T1000 (cell line): Measurements from ENCODE around the gene SS18.
A peak's percentile ranks its signal among the peaks of the same experiment; 100 is the strongest.
"Not testable (repeated sequence)": the region's sequence is repeated elsewhere in the genome, so short reads cannot be mapped to it uniquely, and the experiment has no call there.

Experiments used
- DNase-seq: peaks from one replicate; lab custom pipeline; 2025; ENCODE audit warnings: mixed read lengths; lab: John Stamatoyannopoulos, UW

SS18 gene, protein sequence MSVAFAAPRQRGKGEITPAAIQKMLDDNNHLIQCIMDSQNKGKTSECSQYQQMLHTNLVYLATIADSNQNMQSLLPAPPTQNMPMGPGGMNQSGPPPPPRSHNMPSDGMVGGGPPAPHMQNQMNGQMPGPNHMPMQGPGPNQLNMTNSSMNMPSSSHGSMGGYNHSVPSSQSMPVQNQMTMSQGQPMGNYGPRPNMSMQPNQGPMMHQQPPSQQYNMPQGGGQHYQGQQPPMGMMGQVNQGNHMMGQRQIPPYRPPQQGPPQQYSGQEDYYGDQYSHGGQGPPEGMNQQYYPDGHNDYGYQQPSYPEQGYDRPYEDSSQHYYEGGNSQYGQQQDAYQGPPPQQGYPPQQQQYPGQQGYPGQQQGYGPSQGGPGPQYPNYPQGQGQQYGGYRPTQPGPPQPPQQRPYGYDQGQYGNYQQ

GRCh38 chr18:26090130-26091046 is at the start of gene SS18:
Gene SS18 (minus strand): TSS chr18:26090613. CDS start chr18:26090569, 44 bp downstream.
- DNase-seq, result peak; percentile 88

DNA sequence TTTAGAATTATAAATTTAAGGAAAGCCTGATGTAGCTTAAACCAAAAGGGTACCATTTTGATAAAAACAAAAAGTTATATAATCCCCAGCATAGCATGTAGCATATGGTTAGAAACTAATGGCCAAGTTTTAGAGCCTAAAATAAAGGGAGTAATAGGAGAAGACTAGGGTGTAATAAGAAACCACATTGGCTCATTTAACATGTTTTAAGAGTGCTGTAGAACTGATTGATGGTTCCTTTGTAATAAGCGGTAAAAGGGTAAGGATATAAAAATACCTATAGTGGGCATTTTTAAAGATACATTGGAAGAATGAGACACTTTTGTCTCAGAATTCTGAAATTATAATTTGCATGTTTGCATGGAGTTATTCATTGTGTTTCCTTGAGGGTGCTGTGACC is 45.1 kb upstream of the SS18 start:
- DNase-seq, result no peak

GRCh38 chr18:26134107-26134506 is 43.7 kb upstream of the SS18 start:
- DNase-seq, result no peak

DNA sequence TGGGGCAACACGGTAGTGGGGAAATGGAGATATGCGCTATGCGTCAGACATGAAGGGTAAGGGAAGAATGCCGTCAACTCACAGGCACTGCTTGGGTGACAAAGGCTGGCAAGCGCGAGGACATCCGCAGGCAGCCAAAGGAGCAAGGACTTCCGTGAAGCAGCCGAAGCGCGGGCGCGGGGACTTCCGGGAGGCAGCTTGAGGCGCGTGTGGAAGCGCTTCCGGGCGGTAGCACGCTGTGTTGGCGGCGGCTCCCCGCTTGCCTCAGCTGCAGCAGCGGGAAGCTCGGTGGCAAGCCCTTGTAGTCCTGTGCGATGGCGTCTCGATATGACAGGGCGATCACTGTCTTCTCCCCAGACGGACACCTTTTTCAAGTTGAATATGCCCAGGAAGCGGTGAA is 43.2 kb upstream of the SS18 start, which contains the start of gene PSMA8:
TSS of gene PSMA8 (plus strand) at position 218 of the 400 bp plus-strand sequence. CDS start at position 315, 97 bp downstream.
- no peak for DNase-seq

DNA sequence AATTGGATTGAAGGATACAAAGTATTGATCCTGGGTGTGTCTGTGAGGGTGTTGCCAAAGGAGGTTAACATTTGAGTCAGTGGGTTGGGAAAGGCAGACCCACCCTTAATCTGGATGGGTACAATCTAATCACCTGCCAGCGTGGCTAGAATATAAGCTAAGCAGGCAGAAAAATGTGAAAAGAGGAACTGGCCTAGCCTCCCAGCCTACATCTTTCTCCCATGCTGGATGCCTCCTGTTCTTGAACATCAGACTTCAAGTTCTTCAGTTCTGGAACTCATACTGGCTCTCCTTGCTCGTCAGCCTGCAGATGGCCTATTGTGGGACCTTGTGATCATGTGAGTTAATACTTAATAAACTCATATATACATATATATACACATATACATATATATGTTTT is 37.8 kb upstream of the SS18 start:
- DNase-seq, result not testable (repeated sequence)

DNA sequence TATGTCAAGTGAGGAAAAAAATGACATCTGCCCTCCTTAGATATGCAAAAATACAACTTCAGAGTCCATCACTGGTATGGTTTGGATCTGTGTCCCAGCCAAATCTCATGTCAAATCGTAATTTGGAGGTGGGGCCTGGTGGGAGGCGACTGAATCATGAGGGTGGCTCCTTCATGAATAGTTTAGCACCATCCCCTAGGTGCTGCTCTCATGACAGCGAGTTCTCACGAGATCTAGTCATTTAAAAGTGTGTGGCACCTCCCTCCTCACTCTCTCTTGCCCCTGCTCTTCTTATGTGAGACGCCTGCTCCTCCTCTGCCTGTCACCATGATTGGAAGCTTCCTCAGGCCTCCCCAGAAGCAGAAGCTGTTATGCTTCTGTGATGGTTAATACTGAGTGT is 37.4 kb upstream of the SS18 start:
- DNase-seq, result no peak

- DNase-seq, result not testable (repeated sequence)
These were observed 31.6 kb upstream of the SS18 start for GRCh38 chr18:26121994-26122393.

DNA sequence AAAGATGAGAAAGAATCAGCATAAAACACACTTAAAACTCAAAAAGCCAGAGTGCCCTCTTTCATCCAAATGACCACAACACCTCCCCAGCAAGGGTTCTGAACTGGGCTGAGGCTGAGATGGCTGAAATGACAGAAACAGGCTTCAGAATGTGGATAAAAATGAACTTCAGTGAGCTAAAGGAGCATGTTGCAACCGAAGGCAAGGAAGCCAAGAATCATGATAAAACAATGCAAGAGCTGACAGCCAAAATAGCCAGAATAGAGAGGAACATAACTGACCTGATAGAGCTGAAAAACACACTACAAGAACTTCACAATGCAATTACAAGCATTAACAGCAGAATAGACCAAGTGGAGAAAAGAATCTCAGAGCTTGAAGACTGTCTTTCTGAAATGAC is 31.1 kb upstream of the SS18 start:
- no peak for DNase-seq

GRCh38 chr18:26119246-26119645 is 28.8 kb upstream of the SS18 start:
- no peak for DNase-seq

DNA sequence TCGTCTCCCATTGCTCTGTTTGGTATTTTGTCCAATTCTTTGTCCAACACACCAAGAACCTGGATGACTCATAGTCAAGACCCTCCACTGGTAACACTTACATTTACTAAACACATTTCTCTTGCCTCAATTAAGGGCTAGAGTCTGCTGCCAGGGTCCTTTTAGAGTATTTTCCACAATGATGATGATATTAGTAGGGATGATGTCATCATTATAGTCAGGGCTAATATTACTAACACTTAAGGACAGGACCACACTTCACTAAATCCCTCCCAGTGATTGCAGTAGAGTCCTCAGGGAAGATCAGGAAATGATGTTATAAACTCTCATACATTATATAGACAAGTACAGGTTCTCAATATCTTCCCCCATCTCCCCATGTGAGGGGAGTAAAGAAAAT is 13.6 kb upstream of the SS18 start:
- DNase-seq, result no peak

DNA sequence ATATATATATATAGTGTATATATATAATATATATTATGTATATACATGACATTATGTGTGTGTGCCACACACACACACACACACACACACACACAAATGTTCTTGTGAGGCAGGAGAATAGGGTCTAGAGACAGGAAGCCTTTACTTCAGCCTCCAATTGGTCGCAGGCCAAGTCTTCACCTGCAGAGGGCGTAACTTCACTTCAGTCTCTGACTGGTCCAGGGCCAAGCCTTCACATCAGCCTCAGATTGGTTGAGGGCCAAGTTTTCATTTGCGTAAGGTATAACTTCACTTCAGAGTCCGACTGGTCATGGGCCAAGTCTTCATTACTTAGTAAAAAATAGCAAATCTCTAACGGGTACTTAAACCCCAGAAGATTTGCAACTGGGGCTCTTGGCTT is 13.2 kb upstream of the SS18 start:
- no peak for DNase-seq

DNA sequence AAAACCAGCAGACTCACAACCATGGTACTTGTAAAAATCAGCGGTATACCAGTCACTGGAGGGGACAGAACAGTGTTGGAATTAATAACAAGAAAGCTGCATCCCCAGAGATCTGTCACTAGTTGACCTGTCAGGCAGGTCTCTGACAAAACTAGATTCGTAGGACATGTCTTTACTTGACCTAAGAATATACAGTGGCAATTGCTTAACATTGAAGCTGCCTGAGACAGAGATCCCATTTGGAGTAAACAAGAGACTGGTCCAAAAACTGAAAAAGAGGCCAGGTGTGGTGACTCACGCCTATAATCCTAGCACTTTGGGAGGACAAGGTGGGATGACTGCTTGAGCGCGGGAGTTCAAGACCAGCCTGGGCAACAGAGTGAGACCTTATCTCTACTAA is 7.2 kb upstream of the SS18 start:
- DNase-seq, result no peak

DNA sequence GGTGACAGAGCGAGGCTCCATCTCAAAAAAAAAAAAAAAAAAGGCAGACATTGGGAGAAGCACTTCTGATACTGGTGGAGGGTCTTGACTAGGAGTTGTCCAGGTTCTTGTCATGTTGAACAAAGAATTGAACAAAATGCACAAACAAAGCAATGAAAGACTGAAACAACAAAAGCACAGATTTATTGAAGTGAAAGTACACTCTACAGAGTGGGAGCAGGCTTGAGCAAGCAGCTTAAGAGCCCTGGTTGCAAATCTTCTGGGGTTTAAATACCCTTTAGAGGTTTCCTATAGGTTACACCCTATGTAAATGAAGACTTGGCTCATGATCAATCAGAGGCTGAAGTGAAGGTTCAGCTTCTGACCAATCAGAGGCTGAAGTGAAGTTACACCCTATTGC is 6.4 kb upstream of the SS18 start:
- DNase-seq, result no peak

GRCh38 chr18:26091047-26091630 is 726 bp upstream of the SS18 start:
- no peak for DNase-seq

GRCh38 chr18:26089293-26090129 is 902 bp downstream of the SS18 start:
- DNase-seq, result peak; percentile 54

- DNase-seq, result no peak
These were observed 1.9 kb downstream of the SS18 start for GRCh38 chr18:26088487-26088886.

GRCh38 chr18:26086959-26087358 is 3.5 kb downstream of the SS18 start:
- no peak for DNase-seq

- no peak for DNase-seq
These were observed 5.4 kb downstream of the SS18 start for GRCh38 chr18:26085056-26085455.

GRCh38 chr18:26083099-26083498 is 7.3 kb downstream of the SS18 start:
- no peak for DNase-seq

- no peak for DNase-seq
These were observed 7.9 kb downstream of the SS18 start for GRCh38 chr18:26082475-26082874.

- no peak for DNase-seq
These were observed 16.2 kb downstream of the SS18 start for GRCh38 chr18:26074246-26074645.

GRCh38 chr18:26073758-26074157 is 16.7 kb downstream of the SS18 start:
- DNase-seq, result no peak
